HG02763 (cell line): Measurements from ENCODE around the gene ATP6V1F.

Experiments
- ATAC-seq: cut with Tn5 transposase; IDR thresholded peaks from one replicate; pipeline ENCODE4 v1.9.1; 2021; ENCODE audit warnings: mild to moderate bottlenecking, moderate library complexity; ENCODE audit not compliant: unreplicated experiment

Gene ATP6V1F

GRCh38 chr7:128847721-128848211 lies 14.9 kb upstream of the ATP6V1F start:
- no peak for ATAC-seq

- no peak for ATAC-seq
Measured at GRCh38 chr7:128848289-128849155, 14.1 kb upstream of the ATP6V1F start.

GRCh38 chr7:128849156-128849515 lies 13.5 kb upstream of the ATP6V1F start:
- no peak for ATAC-seq

DNA sequence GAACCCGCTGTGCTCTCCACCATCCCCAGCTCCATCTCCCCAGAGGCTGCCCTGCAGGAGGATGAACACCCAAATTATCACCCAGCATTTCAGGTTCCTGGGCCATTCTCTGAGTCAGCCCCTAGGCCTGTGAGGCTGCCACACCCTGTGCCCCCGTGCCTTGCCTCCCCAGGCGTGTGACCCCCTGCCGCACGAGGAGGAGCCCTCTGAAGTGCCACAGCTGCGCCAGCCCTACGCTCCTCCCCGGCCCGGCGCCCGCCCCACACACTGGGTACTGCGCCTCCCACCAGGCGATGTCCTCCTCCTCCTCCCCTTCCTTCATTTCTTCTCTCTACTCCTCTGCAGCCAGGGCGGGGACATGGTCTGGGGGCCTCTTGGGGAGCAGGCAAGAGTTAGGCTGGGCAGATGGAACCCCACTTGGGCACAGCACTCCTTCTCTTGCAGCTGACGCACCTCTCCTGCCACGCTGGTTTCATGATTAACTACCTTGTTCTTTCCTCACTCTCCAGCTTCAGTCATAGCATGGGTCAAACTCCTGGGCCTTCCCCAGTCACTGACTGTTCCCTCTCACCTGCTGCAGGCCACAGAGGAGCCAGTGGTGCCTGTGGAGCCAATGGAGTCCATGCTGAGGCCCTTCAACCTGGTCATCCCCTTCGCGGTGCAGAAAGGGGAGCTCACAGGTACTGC lies 12.7 kb upstream of the ATP6V1F start:
- ATAC-seq = no peak

GRCh38 chr7:128852537-128853254 lies 10.0 kb upstream of the ATP6V1F start:
- no peak for ATAC-seq

GRCh38 chr7:128853799-128854198 lies 8.9 kb upstream of the ATP6V1F start:
- no peak for ATAC-seq

- ATAC-seq = no peak
Measured at GRCh38 chr7:128854396-128854795, 8.3 kb upstream of the ATP6V1F start.

DNA sequence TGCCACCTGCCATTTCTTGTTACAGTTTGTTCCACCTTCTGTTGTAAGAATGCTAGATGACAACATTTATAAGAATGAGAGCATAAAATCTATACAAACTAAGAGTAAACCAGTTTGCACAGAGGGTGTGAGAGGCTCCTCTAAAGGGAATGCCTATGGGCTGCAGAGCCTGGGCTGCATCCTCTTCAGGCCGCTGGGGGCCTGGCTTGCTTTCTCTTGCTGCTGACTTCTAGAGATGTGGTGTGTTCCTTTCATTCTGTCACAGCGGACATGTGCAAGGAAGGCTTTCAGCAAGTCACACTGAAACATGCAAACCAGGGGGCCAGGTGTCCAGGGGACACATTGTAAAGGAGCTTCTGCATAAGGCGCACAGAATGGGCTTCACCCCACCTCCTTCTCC lies 7.1 kb upstream of the ATP6V1F start:
- ATAC-seq = no peak

DNA sequence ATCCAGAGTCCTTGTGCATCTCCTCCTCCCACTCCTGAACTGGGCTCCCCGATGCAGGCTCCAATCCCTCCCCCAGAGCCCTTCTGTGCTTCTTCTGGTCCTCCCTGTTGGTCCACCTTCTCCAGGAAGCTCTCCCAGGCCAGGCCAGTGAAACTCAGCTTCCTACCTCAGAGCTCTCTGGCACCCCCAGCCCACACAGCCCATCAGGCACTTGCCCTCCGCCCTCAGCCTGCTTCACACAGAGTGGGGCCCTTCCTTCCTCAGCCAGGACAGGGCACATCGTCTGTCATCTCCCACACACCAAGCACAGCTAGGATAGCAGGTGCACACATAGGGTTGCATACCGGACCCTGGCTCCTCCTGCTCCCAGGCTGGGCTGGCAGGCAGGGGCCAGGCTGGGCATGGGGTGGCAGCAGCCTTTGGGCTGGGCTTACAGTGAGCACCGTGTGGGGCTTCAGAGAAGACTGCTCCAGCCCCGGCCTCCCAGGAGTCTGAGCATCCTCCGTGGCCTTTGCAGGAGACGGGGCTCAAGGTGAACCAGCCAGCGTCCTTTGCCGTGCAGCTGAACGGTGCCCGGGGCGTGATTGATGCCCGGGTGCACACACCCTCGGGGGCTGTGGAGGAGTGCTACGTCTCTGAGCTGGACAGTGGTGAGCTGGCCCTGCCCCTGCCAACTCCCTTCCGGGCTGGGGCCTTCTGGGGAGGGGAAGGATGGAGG lies 6.5 kb upstream of the ATP6V1F start:
- no peak for ATAC-seq

DNA sequence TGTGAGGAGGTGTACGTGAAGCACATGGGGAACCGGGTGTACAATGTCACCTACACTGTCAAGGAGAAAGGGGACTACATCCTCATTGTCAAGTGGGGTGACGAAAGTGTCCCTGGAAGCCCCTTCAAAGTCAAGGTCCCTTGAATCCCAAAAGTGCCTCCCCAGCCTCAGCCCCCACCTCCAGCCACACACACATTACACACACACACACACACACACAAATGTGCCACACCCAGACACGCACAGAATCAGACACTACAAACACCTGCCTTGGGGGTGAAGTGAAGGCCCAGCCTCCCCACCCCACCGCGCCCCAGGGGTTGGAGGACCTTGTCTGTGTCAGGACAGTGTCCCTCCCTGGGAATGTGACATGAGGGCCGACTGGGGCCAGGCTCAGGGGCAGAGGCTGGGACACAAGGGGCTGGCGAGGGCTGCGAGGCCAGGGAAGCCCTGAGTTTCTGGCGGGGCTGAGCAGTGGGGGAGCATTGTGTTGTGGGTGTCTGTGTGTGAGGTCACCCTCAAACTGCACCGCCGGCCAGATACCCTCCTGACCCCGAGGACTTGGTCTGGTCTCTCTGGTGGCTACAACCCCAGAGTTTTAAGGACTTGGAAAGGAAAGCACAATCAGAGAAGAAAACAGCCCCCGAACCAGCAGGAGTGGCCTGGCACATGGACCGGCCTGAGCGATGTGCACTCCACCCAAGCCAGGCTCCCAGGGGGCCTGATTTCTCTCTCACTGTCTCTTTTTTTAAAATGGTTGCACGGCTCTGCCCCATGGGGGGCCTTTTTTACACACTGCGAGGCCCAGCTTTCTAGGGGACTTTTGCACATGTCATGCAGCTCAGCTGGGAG lies 4.0 kb upstream of the ATP6V1F start:
- no peak for ATAC-seq

DNA sequence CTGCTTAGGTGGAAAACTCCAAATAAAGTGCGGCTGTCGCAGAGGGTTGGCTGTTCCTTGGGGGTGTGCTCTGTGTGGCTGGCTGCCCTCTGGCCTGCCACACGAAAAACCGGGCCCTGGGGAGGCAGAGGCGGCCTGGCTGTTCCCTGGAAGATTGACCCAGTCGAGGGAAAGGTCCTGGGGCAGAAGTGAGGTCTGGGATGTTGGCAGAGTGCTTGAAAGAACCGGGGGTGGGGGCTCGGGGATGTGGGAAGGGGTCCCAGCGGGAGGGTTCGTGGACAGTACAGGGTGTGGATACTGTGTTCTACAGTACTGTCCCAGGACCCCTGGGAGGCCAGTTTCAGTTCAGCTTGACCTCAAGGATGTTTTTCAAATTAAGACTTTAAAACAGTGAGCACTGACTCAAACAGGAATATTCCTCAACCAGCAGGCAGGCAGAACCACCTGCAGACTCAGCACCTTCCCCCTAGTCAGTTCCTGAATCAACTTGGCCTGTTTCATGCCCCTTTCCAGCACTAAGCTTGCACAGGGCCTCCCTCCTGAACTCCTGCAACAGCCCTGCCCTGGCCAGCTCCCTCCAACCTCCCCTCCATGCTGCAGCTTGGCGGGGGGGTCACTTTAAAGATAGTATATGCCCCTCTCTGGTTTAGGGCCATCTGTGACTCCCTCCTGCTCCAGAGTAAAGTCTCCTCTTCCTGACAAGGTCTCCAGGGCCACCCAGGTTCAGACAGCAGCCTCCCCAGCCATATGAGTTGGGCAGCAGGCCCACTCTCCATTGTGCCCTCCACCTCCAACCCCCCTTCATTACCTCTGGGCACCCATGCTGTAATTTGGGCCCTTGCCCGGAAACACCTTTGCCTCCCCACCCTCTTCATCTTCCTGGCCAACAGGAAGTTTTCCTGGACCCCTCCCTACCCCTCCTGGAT lies 3.2 kb upstream of the ATP6V1F start:
- ATAC-seq = no peak

DNA sequence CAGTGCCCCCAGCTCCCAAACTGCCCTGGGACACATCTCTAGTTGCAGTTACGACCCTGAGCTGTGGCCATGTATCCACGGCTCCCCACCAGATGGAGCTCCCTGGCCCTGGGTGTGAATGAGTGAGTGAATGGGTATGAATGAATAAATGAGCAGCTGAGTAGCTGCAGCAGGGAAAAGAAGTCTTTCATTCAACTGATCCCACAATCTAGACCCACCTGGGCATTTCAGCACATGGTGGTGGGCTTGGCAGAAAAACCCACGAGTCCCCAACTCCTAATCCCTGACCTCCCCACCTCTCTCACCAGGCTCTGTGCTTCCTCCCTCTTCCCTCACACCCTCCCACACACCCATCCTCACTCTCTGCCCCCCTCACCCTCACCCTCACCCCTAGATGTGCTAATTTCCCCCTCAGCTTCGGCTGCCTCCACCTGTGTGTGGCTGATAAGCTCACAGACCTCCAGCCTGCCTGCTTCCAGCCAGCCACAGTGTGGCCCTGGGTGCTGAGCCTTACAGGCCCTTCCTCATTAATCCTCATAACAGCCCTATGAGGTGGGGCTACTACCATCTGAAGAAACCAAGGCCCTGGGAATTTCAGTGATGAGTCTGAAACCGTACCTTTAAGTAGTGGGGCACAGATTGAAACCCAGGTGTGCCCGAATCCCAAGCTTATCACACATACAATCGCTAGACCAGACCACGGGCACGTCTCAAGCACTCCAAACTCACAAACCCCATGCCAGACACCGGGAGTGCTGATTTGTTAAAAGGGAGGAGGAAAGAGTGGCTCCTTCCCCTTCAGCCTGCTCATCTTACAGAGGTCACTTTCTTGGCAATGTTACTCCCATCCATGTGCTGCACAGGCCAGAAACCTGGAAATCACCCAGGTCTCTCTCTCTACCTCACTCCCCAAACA lies 2.2 kb upstream of the ATP6V1F start:
- no peak for ATAC-seq

- no peak for ATAC-seq
Measured at GRCh38 chr7:128861957-128862570, 592 bp upstream of the ATP6V1F start.

- ATAC-seq = no peak
Measured at GRCh38 chr7:128863433-128863989, 855 bp downstream of the ATP6V1F start.

DNA sequence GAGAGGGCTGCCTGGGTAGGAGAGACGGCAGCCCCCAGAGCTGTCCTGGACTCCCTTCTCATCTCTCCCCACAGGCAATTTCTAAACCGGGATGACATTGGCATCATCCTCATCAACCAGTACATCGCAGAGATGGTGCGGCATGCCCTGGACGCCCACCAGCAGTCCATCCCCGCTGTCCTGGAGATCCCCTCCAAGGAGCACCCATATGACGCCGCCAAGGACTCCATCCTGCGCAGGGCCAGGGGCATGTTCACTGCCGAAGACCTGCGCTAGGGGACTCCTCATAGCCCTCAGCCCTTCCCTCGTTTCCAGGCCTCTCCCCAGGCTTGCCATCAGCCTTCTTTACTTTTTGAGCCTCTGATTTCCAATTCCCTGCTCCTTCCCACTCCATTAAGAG lies 2.6 kb downstream of the ATP6V1F start:
- no peak for ATAC-seq

DNA sequence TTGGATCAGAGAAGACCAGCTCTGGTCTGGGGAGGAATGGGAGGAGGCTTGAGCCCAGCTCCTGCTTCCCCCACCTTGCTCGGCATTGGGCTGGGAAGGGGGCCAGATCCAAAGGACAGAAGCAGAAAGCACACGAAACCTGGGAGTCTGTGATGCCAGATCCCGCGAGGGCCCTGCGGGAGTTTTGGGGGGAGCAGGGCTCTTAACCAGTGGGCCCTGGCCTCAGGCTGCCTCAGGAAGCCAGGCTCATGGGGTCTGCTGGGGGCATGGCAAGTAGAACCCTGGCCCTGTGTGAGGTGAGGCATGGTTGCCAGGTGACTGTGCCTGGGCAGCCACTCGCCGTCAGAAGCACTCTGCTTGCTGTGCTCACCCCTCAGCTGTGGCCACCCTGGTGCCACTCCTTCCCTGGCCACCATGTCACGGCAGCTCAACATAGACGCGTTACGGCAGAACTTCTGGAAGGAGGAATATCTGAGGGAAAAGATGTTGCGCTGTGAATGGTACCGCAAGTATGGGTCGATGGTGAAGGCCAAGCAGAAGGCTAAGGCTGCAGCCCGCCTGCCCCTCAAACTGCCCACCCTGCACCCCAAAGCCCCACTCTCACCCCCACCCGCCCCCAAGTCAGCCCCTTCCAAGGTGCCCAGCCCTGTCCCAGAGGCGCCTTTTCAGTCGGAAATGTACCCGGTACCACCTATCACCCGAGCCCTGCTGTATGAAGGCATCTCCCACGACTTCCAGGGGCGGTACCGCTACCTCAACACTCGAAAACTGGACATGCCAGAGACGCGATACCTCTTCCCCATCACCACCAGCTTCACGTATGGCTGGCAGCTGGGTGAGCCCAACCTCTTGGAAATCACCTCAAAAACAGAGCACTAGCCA lies 3.6 kb downstream of the ATP6V1F start:
- no peak for ATAC-seq
